GM23248 (cell line): Measurements from ENCODE around the gene KANTR.

ENCODE experiments used
- EZH2 ChIP-seq: fragments of 200-600 bp; sonication (generic); IDR thresholded peaks from 2 replicates; pipeline ENCODE4 v1.6.1; 2018; ENCODE audit warnings: antibody characterized with exemption, mild to moderate bottlenecking; ENCODE audit not compliant: insufficient read depth, poor library complexity, severe bottlenecking
- EZH2phosphoT487 ChIP-seq: fragments of 200-600 bp; sonication (generic); IDR thresholded peaks from 2 replicates; pipeline ENCODE4 v1.6.1; 2018; ENCODE audit warnings: antibody characterized with exemption, moderate library complexity, mild to moderate bottlenecking, low read depth; ENCODE audit not compliant: insufficient read depth

DNA sequence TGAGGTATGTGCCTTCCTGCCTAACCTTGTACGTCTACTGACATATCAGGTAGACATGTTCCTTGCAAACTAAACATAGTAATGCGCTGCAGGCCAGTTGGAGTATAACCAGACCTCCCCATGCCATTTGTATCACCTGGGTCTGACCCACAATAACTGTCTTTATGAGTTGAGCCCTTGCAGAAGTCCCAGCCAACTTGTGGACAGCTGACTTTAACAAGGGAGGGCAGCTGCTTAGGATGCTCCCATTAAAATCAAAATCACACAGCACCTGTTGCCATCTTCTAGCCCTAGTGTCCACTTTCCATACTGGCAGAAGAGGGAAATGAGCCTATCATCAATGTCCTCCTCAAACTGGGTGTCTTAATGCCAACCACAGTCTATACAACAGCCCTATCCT lies 41.6 kb downstream of the KANTR start:
- TF ChIP-seq EZH2 (no peak), EZH2phosphoT487 (no peak)
